ENCODE data around the gene DDX3X.

DDX3X gene

DNA sequence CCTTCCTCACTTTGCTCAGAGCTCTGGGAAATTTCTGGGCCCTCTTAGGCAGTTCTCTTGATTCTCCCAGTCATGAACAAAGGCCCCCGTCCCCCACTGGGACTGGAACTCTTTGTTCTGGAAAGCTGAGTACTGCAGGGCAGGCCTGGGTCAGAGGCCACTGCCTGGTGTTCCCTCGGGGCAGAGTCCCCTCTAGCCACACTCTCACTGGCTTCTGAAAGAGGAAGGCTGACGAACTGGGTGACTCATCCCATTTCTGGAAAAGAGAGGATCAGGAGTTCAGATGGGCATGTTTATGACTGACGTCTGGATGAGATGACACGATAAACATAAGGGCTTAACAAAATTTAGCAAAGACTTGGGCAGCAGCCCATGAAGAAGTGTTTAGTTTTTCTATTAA lies 47.7 kb downstream of the DDX3X start:
- TF ChIP-seq, protein P1, sequence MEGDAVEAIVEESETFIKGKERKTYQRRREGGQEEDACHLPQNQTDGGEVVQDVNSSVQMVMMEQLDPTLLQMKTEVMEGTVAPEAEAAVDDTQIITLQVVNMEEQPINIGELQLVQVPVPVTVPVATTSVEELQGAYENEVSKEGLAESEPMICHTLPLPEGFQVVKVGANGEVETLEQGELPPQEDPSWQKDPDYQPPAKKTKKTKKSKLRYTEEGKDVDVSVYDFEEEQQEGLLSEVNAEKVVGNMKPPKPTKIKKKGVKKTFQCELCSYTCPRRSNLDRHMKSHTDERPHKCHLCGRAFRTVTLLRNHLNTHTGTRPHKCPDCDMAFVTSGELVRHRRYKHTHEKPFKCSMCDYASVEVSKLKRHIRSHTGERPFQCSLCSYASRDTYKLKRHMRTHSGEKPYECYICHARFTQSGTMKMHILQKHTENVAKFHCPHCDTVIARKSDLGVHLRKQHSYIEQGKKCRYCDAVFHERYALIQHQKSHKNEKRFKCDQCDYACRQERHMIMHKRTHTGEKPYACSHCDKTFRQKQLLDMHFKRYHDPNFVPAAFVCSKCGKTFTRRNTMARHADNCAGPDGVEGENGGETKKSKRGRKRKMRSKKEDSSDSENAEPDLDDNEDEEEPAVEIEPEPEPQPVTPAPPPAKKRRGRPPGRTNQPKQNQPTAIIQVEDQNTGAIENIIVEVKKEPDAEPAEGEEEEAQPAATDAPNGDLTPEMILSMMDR (IDR thresholded peaks at IDR 0.05; ENCODE audit: insufficient read depth, low read length): no peak
- TF ChIP-seq GABPA (IDR thresholded peaks at IDR 0.05; ENCODE audit: low read depth): no peak
- TF ChIP-seq SPI1 (IDR thresholded peaks at IDR 0.05; ENCODE audit: borderline replicate concordance, low read depth): no peak
- TF ChIP-seq, protein P2, sequence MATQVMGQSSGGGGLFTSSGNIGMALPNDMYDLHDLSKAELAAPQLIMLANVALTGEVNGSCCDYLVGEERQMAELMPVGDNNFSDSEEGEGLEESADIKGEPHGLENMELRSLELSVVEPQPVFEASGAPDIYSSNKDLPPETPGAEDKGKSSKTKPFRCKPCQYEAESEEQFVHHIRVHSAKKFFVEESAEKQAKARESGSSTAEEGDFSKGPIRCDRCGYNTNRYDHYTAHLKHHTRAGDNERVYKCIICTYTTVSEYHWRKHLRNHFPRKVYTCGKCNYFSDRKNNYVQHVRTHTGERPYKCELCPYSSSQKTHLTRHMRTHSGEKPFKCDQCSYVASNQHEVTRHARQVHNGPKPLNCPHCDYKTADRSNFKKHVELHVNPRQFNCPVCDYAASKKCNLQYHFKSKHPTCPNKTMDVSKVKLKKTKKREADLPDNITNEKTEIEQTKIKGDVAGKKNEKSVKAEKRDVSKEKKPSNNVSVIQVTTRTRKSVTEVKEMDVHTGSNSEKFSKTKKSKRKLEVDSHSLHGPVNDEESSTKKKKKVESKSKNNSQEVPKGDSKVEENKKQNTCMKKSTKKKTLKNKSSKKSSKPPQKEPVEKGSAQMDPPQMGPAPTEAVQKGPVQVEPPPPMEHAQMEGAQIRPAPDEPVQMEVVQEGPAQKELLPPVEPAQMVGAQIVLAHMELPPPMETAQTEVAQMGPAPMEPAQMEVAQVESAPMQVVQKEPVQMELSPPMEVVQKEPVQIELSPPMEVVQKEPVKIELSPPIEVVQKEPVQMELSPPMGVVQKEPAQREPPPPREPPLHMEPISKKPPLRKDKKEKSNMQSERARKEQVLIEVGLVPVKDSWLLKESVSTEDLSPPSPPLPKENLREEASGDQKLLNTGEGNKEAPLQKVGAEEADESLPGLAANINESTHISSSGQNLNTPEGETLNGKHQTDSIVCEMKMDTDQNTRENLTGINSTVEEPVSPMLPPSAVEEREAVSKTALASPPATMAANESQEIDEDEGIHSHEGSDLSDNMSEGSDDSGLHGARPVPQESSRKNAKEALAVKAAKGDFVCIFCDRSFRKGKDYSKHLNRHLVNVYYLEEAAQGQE (IDR thresholded peaks at IDR 0.05; ENCODE audit: insufficient replicate concordance, low read depth): no peak
- TF ChIP-seq POLR2AphosphoS5 (IDR thresholded peaks at IDR 0.05; ENCODE audit: low read depth): no peak
- Histone ChIP-seq H3K27me3 (ENCODE audit: insufficient read depth, poor library complexity, severe bottlenecking) (no peaks in the 10 kb centered on the region), H3K4me3 (replicated peaks; ENCODE audit: insufficient read depth, low read length) (no peak overlapping the region), H3K27ac (replicated peaks) (no peak overlapping the region)
- DNase-seq (ENCODE audit: low read depth in 1 of 2, low spot score in 1 of 2): no peak

DNA sequence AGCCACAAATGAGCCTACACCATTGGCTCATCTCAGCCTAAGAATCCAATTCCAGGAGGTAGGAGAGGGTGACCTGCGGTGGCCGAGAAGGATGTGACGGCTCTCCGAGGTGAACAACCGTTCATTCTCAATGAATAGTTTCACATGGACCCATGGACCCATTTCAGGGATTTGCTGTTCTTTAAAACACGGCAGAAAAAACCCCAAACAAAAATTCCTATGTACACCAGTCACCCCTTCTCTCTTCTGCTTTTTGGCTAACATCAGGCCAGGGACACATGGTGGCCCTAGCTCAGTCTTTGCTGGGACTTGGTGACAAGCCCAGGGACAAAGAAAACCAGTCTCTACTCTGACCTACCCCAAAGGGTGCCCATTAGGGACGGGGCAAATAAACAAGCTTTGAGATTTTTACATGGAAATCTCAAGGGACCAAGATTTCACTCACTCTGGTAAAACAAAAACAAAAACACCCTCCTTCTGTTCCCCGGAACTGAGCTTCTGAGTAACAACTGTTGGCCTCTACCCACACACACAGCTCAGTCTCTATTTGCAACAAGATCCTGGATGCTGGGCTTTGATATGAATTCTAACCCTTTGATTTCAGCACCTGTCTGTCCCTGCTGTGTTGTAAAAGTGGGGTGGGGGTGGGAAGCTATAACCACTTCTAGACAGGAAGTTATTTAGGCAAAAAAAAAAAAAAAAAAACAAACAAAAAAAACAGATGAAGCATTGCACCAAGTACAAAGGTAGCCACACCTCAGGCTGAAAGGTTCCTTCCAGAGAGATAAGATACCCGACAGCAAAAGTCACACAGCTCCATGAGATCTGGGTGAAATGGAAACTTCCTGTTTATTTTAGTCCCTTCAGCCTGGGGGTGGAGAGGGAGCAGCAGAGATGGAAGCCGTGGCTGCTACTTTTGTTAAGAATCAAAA lies 49.0 kb downstream of the DDX3X start:
- Histone ChIP-seq H3K27me3 (ENCODE audit: insufficient read depth, poor library complexity, severe bottlenecking) (no peaks in the 10 kb centered on the region), H3K27ac (replicated peaks) (peak overlapping the region; percentile 36), H3K4me3 (replicated peaks; ENCODE audit: insufficient read depth, low read length) (no peak overlapping the region)
- DNase-seq (ENCODE audit: low read depth in 1 of 2, low spot score in 1 of 2): peak in 1 of 2 experiments; percentile 6
- TF ChIP-seq, protein P1 (IDR thresholded peaks at IDR 0.05; ENCODE audit: insufficient read depth, low read length): no peak
- TF ChIP-seq POLR2AphosphoS5 (IDR thresholded peaks at IDR 0.05; ENCODE audit: low read depth) (no peak), GABPA (IDR thresholded peaks at IDR 0.05; ENCODE audit: low read depth) (no peak), SPI1 (IDR thresholded peaks at IDR 0.05; ENCODE audit: borderline replicate concordance, low read depth) (no peak)
- TF ChIP-seq, protein P2 (IDR thresholded peaks at IDR 0.05; ENCODE audit: insufficient replicate concordance, low read depth): no peak

DNA sequence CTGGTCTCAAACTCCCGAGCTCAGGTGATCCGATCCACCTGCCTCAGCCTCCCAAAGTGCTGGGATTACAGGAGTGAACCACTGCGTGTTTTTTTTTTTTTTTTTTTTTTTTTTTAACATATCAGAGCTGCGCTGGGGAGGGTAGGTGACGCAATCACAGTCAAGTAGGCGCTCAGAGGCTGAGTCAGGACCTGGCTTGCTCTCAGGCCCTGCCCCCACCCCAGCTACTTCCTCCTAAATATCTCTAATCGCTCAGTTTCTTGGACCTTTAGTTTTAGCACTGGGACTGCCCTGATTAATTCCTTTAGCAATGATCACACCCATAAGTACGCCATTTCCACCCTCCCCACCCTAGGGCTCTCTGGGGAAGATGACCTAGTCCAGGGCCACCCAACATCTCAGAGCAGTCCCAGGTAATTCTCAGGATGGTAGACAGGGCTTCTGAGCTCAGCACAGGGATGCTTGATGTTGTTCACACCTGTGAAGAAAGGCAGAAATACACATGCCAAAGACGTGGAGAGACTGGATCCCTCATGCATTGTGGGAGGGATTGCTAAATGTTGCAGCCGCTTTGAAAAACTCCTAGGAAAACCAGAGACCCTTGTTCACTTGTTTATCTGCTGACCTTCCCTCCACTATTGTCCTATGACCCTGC lies 50.2 kb downstream of the DDX3X start:
- Histone ChIP-seq H3K27ac (replicated peaks) (peak overlapping the region; percentile 31), H3K4me3 (replicated peaks; ENCODE audit: insufficient read depth, low read length) (no peak overlapping the region), H3K27me3 (ENCODE audit: insufficient read depth, poor library complexity, severe bottlenecking) (no peaks in the 10 kb centered on the region)
- TF ChIP-seq, protein P1 (IDR thresholded peaks at IDR 0.05; ENCODE audit: insufficient read depth, low read length): no peak
- TF ChIP-seq GABPA (IDR thresholded peaks at IDR 0.05; ENCODE audit: low read depth) (no peak), SPI1 (IDR thresholded peaks at IDR 0.05; ENCODE audit: borderline replicate concordance, low read depth) (no peak; the same call in 1 of the 2 replicates), POLR2AphosphoS5 (IDR thresholded peaks at IDR 0.05; ENCODE audit: low read depth) (no peak)
- TF ChIP-seq, protein P2 (IDR thresholded peaks at IDR 0.05; ENCODE audit: insufficient replicate concordance, low read depth): no peak
- DNase-seq (ENCODE audit: low read depth in 1 of 2, low spot score in 1 of 2): peak; percentile 45 to 87

Data from HL-60 (cell line).